ENCODE measurements around the gene ANKS3.

The ANKS3 gene

GRCh38 chr16:4689091-4689671 lies 44.9 kb downstream of the ANKS3 start:
- DNase-seq (ENCODE audit: low spot score): no peak
- no peak for TF ChIP-seq CTCF (IDR thresholded peaks at IDR 0.05; ENCODE audit: extremely low read depth, missing control alignments)

DNA sequence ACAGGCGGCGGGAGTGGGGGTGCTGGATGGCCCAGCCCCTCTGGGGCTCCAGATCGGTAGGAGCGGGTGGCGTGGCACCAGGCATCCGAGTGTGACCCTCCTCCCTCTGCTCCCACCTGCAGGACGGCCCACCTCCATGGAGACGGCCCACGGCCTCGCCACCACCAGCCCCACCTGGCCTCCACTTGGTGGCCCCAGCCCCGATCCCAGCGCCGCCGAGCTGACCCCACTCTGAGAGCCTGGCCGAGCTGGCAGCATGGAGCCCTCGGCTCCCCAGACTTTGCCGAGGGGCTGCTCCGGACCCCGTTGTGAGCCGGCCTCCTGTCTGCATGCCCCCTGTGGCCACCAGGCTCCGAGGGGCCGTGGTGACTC lies 45.4 kb downstream of the ANKS3 start:
- TF ChIP-seq CTCF (IDR thresholded peaks at IDR 0.05; ENCODE audit: extremely low read depth, missing control alignments): no peak
- no peak for DNase-seq (ENCODE audit: low spot score)

GRCh38 chr16:4687946-4688673 lies 46.0 kb downstream of the ANKS3 start:
- no peak for DNase-seq (ENCODE audit: low spot score)
- TF ChIP-seq CTCF (IDR thresholded peaks at IDR 0.05; ENCODE audit: extremely low read depth, missing control alignments): no peak

DNA sequence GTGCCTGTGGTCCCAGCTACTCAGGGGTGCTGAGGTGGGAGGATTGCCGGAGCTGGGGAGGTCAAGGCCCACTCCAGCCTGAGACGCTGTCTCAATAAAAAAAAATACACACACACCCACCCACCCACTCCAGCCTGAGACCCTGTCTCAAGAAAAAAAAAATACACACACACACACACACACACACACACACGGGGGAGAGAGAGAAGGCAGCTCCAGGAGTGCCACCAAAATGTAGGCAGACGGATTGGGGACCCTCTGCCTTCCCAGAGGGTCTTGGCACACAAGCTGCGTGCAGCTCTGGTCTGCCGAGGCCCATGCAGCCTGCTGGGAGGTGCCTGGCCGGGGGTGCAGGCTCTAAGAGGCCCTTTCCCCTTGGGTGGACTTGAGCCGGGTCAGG lies 46.7 kb downstream of the ANKS3 start:
- no peak for TF ChIP-seq CTCF (IDR thresholded peaks at IDR 0.05; ENCODE audit: extremely low read depth, missing control alignments)
- no peak for DNase-seq (ENCODE audit: low spot score)

DNA sequence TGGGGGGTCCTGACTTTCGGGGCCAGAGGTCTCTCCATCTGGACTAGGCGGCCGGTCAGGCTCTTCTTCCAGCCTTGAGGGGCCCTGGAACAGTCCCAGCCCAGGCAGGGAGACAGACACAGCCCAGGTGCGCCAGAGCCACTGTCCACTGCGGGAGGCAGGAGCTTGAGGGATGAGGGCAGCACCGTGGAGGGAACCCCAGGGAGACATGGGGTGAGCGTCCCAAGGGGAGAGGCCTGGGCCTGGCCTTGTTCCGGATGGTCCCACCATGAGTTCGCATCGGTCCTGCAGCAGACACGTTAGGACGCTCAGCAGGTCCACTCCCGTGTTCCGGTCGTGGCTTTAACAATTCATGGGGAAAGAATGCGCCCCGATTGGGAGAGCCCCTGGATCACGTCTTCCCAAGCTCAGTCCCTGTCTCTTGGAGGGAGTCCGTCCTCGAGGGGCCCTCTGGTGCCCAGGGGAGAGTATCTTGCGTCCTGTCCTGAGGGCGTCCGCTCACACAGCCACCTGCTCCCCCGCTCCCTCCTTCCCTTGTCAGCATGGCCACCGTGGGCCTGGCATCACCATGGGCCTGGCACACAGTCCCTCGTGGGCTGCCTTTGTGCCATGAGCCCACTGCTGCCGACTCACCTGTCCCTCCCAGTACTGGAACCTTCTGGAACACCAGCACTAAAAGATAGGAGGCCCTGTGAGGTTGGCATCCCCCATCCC lies 47.4 kb downstream of the ANKS3 start:
- DNase-seq (ENCODE audit: low spot score): no peak
- TF ChIP-seq CTCF (IDR thresholded peaks at IDR 0.05; ENCODE audit: extremely low read depth, missing control alignments): no peak

DNA sequence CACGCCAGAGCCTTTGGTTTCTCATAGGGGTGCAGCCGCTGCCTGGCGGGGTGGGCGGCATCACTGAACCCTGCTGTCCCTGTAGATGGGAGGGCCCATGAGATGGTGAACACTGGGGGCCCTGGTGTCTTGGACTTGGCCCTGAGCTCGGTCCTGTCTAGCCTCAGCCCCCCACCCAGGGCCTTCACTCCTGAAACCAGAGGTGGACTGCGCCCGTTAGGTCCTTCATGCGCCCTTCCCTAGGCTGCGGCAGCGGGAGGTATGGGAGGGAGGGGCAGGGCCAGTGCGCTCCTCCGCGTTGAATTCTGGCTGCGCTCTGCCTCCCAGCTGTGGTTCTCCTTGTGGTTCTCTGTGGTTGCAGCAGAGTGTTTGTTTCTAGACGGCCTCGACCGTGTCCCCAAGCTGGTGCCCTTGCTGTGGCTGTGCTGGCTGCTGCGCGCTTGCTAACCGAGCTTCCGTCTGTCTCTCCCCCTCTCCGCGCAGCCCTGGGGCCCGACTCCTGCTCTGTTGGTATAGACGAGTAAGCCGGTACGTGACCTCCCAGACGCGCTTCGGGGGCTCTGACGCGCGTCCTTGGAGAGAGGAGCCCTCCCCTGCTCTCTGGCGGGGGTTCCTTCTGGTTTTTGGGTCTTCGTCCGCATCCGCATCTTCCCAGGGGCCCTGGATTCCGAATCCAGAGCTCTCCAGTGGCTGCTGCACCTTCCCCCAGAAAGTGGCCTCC lies 48.1 kb downstream of the ANKS3 start:
- no peak for TF ChIP-seq CTCF (IDR thresholded peaks at IDR 0.05; ENCODE audit: extremely low read depth, missing control alignments)
- DNase-seq (ENCODE audit: low spot score): no peak

DNA sequence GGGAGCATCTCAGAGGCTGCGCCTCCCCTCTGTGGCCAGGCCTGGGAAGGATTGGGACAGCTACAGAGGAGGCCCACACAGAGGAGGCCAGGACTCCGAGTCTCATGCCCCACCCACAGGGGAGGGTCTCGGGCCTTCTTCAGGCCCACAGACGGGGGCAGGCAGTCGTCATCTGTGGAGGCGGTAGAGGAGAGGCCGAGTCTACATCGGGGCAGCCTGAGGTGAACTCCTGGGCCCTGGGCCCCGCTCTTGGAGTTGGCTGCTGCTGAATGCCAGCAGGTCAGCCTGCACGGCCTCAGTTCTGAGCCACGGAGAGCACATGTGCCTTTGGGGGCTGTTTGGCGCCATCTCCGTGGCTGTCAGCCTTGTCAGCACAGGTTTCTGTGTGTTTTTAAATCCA lies 48.8 kb downstream of the ANKS3 start:
- no peak for TF ChIP-seq CTCF (IDR thresholded peaks at IDR 0.05; ENCODE audit: extremely low read depth, missing control alignments)
- no peak for DNase-seq (ENCODE audit: low spot score)

Data from GM20000 (cell line).